Measurements from ENCODE around the gene DDHD1.
A peak's percentile ranks its signal among the peaks of the same experiment; 100 is the strongest.

DNA sequence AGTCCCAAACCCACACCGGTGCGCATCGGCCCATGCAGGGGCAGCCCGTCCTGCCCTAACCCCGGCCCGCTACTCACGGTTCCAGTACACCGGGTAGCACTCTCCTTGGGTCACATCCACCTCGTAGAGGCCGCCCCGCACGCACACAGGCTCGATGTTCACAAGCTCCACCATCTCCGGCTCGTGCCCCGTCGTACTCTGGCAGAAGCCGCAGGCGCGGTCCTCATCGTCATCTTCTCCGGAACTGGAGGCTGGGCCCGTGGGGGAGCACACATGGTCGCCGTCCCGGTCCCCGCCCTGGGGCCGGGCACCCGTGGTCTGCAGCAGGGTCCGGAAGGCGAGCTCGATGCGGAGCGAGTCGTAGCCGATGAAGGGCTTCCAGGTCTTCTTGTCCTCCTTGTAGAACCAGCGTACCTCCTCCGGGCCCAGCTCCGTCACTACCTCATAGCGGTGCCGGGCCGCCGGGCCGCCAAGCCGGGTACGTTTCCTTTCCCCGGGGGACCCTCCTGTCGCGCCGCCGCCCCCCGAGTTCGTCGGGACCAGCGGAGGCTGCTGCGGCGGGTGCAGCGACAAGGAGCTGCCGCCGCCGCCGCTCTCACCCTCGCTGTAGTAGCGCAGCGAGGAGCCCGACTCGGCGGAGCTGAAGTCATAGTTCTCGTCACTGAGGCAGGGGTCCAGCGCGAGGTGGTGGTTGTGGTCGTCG lies 788 bp downstream of the DDHD1 start:
- TF ChIP-seq POLR2A (IDR thresholded peaks at IDR 0.05), result peak in 1 of 2 donors; percentile 1
- TF ChIP-seq, protein P1, sequence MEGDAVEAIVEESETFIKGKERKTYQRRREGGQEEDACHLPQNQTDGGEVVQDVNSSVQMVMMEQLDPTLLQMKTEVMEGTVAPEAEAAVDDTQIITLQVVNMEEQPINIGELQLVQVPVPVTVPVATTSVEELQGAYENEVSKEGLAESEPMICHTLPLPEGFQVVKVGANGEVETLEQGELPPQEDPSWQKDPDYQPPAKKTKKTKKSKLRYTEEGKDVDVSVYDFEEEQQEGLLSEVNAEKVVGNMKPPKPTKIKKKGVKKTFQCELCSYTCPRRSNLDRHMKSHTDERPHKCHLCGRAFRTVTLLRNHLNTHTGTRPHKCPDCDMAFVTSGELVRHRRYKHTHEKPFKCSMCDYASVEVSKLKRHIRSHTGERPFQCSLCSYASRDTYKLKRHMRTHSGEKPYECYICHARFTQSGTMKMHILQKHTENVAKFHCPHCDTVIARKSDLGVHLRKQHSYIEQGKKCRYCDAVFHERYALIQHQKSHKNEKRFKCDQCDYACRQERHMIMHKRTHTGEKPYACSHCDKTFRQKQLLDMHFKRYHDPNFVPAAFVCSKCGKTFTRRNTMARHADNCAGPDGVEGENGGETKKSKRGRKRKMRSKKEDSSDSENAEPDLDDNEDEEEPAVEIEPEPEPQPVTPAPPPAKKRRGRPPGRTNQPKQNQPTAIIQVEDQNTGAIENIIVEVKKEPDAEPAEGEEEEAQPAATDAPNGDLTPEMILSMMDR (IDR thresholded peaks at IDR 0.05), result no peak

All from adrenal gland (tissue), 5 donors.